GM18519 (cell line): Measurements from ENCODE around the gene TULP4.
A peak's percentile ranks its signal among the peaks of the same experiment; 100 is the strongest.
"Not testable (repeated sequence)": the region's sequence is repeated elsewhere in the genome, so short reads cannot be mapped to it uniquely, and the experiment has no call there.

Experiments used
- ATAC-seq: cut with Tn5 transposase; IDR thresholded peaks from one replicate; pipeline ENCODE4 v1.9.1; 2021; ENCODE audit warnings: mild to moderate bottlenecking, moderate library complexity; ENCODE audit not compliant: unreplicated experiment, low FRiP score

Gene TULP4

DNA sequence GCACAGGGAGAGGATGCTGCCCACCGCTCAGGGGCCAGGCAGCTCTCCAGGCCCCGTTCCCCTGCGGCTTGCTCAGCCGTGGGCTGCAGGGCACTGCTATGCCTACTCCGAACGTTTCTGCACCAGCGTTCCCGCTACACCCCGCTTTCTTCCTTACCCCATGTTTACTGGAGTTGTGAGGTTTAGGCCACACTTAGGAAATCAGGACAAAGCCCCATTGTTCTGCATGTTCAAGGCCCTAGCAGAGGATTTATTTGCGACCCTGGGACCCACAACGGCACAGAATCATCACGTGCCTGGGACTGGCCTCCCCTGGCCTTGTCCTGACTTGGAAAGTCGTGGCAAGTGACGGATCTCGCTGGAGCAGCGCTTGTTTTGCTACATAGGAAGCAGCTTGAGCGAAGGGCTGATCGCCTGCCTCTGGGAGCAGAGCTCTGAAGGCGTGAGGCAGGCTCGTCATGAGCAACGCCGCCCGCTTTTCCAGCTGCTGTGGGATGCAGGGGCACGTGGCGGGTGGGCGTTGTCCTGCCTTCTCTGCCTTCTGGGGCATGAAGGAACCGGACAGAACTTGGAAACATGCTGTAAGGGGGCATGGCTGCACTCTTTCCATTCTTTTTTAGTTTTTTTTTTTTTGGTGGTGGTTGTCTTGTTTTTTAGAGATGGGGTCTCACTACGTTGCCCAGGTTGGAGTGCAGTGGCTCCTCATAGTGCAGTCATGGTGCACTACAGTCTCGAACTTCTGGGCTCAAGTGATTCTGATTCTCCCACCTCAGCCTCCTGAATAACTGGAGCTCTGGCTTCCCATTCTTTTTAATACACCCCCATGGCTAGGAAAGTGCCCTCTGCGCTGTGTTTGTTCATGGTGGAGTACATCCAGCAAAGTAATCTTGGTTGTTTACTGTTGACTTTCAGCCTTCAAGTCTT lies 233.0 kb downstream of the TULP4 start:
- no peak for ATAC-seq

DNA sequence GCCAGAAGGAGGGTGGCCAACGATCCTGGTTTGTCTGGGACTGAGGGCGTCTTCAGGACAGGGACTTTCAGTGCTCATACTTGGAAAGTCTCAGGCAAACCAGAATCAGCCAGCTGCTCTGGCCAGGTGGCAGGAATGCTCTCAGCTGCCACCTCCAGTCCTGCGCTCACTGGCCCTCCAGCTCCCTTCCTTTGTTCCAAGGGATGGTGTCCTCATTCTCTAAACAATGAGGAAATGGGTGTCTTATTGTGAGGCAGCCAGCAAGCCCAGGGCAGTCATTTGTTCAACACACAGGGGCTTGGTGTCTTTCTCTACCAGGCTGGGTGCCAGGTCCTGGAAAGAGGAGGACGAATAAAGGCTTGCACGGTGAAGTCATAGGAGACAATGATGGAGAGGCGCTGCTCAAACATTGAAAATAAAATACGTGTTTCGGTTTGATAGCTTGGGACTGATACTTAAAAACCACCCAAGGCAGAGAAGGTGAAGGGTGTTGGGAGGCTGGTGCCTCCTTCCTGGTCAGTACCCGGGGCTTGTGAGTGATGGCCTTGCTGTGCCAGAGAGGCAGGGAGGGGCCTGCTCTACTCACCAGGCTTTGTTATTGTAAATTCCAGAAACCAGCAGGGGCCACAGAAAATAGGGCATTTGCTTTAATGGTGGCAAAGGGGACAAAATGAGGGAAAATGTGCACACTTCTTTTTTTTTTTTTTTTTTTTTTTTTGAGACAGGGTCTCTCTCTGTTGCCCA lies 236.3 kb downstream of the TULP4 start:
- no peak for ATAC-seq

DNA sequence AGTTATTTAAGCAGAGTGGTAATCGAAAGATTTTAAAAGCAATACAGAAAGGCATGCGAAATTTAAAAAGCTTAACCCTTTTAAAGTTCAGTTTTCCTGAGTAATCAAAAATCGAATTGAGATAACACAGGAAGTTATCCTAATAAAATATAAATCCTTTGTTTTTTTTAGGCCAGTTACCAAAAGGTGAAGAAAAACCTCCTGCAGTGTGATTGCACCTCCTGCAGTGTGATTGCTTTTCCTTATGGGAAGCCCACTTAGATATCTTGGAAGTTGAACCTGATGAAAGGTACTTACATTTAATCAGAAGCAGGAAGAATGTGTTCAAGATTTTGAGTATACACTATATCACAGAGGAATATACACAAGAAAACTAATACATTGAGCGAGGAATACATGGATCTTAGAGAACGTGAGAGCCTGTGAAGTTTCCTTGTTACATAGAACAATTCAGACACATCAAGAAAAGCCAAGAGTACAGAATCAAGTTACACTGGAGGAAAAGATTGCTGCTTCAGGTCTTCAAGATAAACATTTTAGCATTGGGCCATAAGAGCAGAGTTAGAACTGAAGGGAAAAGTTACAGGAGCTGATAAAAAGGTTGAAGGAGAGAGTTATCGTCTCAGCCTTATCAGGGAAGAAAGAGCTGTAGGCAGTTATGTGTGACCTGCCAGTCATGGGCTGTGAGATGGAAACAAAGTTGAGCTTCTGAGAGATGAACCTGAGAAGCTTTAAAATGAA lies 240.0 kb downstream of the TULP4 start:
- no peak for ATAC-seq

DNA sequence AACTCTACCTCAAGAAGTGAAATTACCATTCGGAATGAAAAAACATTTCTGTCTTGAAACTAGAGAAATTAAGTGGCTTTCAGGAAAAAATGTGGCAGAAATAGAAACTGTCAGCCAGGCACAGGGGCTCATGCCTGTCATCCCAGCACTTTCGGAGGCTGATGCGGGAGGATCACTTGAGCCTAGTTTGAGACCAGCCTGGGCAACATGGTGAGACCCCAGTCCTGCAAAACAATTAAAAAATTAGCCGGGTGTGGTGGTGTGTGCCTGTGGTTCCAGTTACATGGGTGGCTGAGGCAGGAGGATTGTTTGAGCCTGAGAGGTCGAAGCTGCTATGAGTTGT lies 240.5 kb downstream of the TULP4 start:
- no peak for ATAC-seq

DNA sequence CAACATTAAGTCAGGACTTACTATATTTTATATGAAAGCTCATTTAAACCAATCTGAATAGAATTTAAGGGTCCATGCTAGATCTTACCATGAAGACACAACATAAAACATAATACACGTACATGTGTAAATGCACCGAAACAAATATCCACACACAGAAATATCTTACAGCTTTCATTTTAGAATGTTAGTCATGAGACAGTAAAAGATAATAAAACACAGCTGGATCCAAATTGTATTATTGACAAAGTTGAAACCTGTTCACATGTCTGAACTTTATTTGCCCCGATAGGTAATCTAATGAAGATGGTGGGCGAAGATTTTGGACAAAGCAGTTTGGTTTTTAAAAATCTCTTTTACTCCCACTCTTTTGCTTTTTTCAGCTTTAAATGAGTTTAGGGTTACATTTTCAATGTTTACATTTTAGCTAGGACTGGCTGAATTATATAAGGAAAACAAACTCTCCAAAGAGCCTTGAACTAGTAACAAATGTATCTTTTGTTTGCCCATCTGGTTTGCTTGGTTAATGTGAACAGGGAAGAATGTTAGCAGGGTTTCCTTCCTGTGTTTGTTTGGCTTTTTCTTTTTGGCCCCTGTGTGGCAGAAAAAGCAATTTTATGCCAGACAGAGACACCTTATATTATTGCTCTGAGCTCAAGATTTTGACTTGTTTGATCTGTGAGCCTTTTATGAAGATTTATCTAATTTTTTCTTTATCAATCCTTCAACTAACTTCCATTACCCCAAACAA lies 242.5 kb downstream of the TULP4 start:
- ATAC-seq = no peak

DNA sequence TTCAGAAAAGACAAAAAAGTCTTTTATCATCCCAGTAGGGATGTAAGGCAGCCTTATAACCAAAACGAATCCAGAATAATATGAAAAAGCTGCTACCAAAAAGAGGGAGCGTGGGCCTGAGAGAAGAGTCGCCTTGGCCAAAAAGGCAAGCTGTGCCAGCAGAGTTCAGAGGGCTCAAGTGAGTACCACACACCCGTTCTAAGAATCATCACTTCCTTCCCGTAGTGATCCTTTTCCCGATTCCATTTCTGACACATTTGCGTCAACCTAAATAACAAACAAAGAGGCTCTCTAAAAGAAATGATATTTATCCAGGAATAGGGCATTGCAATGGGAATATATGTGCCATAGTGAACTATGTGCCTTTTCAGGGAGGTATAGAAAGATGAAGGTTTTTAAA lies 243.8 kb downstream of the TULP4 start:
- no peak for ATAC-seq

DNA sequence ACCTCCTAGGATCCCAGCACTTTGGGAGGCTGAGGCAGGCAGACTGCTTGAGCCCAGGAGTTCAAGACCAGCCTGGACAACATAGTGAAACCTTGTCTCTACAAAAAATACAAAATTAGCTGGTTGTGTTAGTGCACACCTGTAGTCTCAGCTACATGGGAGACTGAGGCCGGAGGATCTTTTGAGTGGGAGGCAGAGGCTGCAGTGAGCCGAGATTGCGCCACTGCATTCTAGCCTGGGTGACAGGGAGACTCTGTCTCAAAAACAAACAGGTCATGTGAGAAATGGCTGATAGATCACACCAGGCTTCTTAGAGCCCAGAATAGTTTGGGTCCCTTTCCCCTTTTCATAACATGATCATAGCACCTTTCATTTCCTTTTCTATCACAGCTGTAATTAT lies 244.8 kb downstream of the TULP4 start:
- not testable (repeated sequence) for ATAC-seq

DNA sequence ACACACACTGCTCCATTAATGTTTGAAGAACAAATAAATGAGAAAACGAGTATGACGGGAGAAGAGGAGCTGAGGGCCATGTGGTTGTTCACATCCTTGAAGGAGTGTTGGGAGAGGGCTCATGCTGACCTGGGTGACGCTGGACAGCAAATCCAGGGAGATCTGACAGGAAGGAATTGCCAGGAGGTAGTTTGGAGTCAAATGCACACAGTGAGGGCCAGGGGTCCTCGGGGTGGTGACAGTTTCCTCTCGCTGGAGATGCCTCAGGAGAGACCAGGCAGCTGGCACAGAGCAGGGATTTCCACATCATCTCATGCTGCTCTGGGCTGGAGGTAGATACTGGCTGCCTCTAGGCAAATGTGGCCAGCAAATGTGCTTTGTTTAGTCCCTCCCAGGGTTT lies 245.7 kb downstream of the TULP4 start:
- ATAC-seq = no peak

DNA sequence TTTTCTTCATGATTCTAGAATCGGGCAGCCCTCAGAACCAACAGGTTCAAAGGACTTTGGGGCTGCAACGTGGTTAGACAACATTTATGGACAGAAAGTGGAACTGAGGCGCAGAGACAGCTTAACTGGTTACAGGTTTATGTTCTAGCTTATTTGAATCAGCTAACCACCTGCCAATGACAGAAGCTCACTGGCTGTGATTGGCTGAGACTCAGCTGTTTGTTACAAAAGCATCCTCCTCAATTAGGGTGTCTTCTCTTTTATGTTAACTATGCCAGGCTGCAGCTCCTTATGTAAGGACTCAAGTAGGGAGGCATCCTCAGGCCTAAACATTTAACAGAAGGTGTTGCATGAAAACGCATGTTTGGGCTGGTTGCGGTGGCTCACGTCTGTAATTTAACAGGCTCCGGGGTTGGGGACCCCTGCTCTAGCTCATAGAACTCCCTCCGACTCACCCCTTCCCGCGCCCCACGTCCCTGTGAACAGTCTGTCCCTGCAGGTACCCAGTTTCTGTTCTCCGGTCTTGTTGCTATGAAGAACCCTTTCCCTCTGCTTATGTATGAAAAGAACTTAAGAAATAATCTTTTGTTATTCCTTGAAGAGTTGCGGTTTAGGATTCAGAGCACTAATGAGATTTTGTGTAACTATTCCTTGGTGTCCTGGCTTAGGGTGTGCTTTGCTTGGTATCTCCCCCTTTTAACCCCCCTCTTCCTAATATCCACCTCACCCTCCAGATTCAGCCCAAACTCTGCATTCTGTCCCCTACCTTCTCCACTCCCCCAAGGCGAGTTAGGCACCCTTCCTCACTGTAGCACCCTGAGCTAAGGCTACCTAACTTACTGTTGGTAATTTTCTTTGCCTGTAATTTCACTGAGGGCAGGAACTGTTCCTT lies 246.4 kb downstream of the TULP4 start:
- ATAC-seq = no peak

DNA sequence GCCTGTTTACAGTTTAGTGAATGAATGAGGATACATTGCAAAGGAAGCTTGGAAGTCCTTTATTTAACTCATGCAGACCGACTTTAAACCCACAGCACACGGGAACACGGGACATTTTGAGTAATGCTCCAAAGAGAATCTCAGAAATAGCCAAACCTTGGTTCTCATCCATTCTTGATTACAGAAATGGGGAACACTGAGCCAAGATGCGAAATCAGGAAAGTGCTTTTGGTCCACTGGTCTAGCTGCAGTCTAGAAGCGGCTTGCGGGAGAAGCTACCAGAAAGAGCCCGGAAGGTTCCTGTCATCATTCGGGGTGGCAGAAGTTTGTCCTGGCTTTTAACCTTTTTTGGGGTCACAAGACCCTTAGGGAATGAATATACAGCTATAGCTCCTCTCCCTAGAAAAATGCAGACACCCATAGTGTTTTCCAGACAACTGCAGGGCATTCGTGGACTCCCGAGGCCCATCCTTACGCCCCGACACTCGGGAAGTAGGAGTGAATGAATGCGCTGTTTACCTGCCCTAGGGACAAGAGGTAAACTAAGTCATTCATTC lies 247.2 kb downstream of the TULP4 start:
- ATAC-seq = no peak

DNA sequence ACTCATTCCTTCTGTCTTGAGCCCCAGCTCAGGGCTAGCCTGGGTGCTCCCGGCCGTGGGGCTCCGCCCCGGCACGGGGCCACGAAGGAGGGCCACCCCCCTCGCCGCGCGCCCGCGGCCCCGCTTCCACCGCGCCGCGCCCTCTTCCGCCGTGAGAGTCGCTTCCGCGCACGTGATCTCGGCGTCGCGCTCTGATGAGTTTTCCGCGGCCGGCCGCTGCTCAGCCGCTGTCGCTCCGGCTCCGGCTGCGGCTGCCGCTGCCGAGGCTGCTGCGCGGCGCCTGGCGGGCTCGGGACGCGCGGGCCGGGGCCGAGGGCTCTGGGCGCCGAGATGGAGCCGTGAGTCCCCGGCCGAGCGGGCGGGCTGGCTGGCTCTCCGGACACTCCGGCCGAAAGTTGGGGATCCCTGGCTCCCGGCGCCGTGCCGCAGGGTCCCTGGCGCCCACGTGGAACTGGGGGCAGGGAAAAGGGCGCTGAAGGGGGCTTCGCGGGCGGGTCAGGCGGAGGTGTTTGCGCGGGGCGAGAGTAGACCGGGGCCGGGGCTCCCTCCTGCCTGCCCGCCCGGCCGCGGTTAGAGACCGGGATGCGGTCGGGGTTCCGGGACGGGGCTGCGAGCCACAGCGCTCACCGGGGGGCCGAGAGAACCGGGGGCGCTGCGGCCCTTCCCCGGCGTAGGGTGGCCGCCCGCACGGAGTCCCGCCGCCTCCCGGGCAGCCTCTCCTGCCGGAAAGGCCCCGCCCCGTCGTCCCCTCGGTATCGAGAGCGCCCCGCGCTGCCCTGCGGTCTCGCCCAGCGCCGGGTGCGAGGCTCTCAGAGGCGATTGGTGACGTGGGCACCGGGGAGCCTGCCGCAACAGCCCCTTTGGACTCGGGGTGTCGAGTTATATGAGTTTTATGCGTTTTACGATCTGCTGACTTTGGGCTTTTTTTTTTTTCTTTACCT lies 247.9 kb downstream of the TULP4 start, which contains the start of gene TMEM181:
Gene TMEM181 (plus strand): TSS at position 197 of the 941 bp plus-strand sequence. CDS start 134 bp downstream, at position 331.
- ATAC-seq = peak; percentile 77

DNA sequence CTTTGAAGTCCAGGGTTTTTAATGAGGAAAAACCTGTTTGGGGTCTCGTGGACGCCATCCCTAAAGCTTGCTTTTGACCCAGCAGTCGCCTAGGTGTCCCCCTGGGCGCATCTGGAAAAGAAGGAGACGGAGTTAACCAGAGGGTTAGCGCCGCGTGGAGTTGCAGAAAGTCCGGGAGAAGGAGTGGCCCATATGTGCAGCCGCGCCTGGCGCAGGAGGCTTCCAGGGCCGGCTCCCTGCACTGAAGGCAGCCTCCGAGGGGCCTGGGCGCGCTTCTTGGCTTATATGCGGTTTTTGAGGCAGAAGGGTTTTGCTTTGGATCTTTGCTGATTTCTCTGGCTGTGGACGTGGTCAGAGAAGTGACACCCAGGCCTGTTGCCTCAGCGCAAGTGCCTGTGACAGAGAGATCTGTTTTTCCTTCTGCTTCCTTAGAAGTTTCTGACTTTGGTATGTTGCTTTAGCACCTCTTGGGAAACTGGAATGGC lies 248.6 kb downstream of the TULP4 start:
- ATAC-seq = no peak
